ENCODE data around the gene LRRC52. TPM values are rescaled to one million over a fixed set of nuclear protein-coding genes. Genes with fewer than 3 reads are reported as not detected.

The LRRC52 gene
- total RNA-seq: not detected in 2 replicates

DNA sequence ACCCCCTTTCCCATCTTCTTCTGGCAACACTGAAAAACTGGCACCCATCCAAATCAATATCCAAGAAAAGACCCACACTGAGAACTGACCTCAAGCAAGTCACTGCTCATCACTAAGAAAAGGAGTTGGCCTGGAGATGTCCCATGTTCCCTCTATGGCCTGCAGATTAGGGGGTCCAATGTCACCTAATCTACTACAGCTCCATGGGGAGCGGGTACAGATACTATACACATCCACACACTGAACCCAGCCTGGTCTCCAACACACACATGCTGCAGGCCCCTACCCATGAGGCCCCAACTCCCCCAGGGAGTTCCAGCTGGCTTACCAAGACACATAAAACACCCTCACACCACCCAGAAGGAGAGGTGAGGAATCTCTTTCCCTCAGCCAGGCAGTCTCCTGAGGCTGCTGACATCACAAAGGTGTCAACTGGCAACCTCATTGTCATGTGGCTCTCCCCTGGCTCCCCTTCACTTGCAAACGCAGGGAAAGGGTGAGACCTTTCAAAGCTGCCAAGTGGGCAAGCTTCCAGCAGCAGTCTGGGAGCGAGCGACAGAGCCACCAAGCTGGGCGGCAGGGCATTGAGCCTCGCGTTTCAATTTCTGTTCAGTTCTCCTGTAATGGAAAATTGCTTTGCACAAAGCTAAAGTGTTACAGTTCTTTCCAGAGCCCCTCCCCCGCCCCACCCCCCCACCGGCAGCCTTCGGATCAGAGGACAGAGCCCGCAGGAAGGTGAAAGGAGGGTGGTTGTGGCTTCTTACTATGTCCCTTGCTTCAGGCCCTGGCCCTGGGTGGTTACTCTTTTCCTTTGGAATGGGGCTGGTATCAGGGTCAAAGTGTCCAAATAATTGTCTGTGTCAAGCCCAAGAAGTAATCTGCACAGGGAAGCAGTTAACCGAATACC lies at the start of gene LRRC52:
Gene LRRC52 (plus strand): TSS at position 469 of the 907 bp plus-strand sequence. CDS start 297 bp downstream, at position 766.

Other genes with a start within 250 kb of the LRRC52 start
- not detected in 2 replicates for gene LMX1A, start 187.3 kb upstream of the LRRC52 start, total RNA-seq
- not detected in 2 replicates for gene RXRG, start 98.9 kb upstream of the LRRC52 start, total RNA-seq
- 99.7 and 102 TPM in 2 replicates for gene MGST3, start 87.2 kb downstream of the LRRC52 start, total RNA-seq
- 65.9 and 74.7 TPM in 2 replicates for gene ALDH9A1, start 154.6 kb downstream of the LRRC52 start, total RNA-seq
- 76.1 and 85.3 TPM in 2 replicates for gene TMCO1, start 224.9 kb downstream of the LRRC52 start, total RNA-seq